A549 (cell line): Measurements from ENCODE around the gene LPAR1. TPM values are rescaled to one million over a fixed set of nuclear protein-coding genes. Genes with fewer than 3 reads are reported as not detected.

Experiments
- ATAC-seq, 2 experiments: fragments of 200-7000 bp in 1 of 2; fragments of >200 bp in 1 of 2; cut with Nextera tagmentation in 1 of 2; cut with Tn5 transposase in 1 of 2; 3 replicates each; pipeline versions ENCODE4 v1.8.0 to v1.9.1; 2018 to 2020; ENCODE audit warnings: mild to moderate bottlenecking in 1 of 2, moderate library complexity in 1 of 2
- CTCF ChIA-PET: fragments of 300-600 bp; sonication (Branson Sonifier 250); formaldehyde crosslinking; extraction: SDS; loops from one replicate; lab custom pipeline; 2021; ENCODE audit warnings: antibody characterized with exemption, inconsistent platforms; lab: Yijun Ruan, JAX
- POLR2A ChIA-PET: fragments of 350-600 bp; formaldehyde crosslinking; extraction: SDS; loops from one replicate; lab custom pipeline; 2021; ENCODE audit warnings: antibody characterized with exemption, inconsistent platforms; lab: Yijun Ruan, JAX
- DNase-seq, 2 experiments: peaks; one replicate each; pipeline versions ENCODE4 v3.0.0 to v3.0.0-alpha.2; 2011 to 2016; ENCODE audit warnings: low read depth in 1 of 2, low spot score in 1 of 2
- FAIRE-seq: peaks from 2 replicates; lab custom pipeline; 2011; peaks lifted over from hg19 to GRCh38; lab: Jason Lieb, UNC
- H3K27ac ChIP-seq, 2 experiments: fragments of >200 bp; sonication (Bioruptor Twin); formaldehyde crosslinking; 3 replicates each; pipeline ENCODE4 v1.5.1; 2016 to 2017
- H3K4me1 ChIP-seq: fragments of >200 bp; sonication (Bioruptor Twin); formaldehyde crosslinking; 3 replicates; pipeline ENCODE4 v1.6.1; 2016
- H3K4me2 ChIP-seq: fragments of >200 bp; sonication (Bioruptor Twin); formaldehyde crosslinking; 3 replicates; pipeline ENCODE4 v1.6.1; 2016
- H3K4me3 ChIP-seq: fragments of >200 bp; sonication (Bioruptor Twin); formaldehyde crosslinking; 3 replicates; pipeline ENCODE4 v1.5.1; 2016
- H3K9me3 ChIP-seq: fragments of >200 bp; sonication (Bioruptor Twin); formaldehyde crosslinking; 3 replicates; pipeline ENCODE4 v1.6.1; 2016
- BCL3 ChIP-seq: fragments of >200 bp; sonication (Bioruptor Twin); formaldehyde crosslinking; IDR thresholded peaks from 3 replicates; pipeline ENCODE4 v1.6.1; 2016
- CEBPB ChIP-seq, 2 experiments: fragments of >200 bp in 1 of 2; sonication (Bioruptor Twin) in 1 of 2; formaldehyde crosslinking in 1 of 2; IDR thresholded peaks; 2 replicates each; pipeline ENCODE4 v1.6.1; 2012 to 2016
- CHD4 ChIP-seq: fragments of 200-600 bp; sonication (generic); IDR thresholded peaks from 2 replicates; pipeline ENCODE4 v1.6.1; 2016; ENCODE audit warnings: antibody characterized with exemption, mild to moderate bottlenecking, borderline replicate concordance
- EP300 ChIP-seq, 2 experiments: fragments of >200 bp; sonication (Bioruptor Twin); formaldehyde crosslinking; IDR thresholded peaks; 2 replicates in 1 of 2; 3 replicates in 1 of 2; pipeline ENCODE4 v1.6.1; 2016 to 2017
- FOSL2 ChIP-seq, 2 experiments: fragments of 450-650 bp in 1 of 2; fragments of >200 bp in 1 of 2; sonication (Bioruptor Twin) in 1 of 2; formaldehyde crosslinking; IDR thresholded peaks; 2 replicates each; pipeline versions ENCODE4 v1.5.0 to v1.6.1; 2016 to 2020; ENCODE audit warnings: mild to moderate bottlenecking in 1 of 2, moderate library complexity in 1 of 2
- HDAC2 ChIP-seq: fragments of 200-600 bp; sonication (generic); IDR thresholded peaks from 2 replicates; pipeline ENCODE4 v1.6.1; 2016
- HOXB13 ChIP-seq: fragments of 250-450 bp; sonication (Bioruptor Pico); IDR thresholded peaks from 2 replicates; pipeline ENCODE4 v1.5.0; 2020; ENCODE audit warnings: low read depth, mild to moderate bottlenecking, moderate library complexity
- JUNB ChIP-seq: fragments of >200 bp; sonication (Bioruptor Twin); formaldehyde crosslinking; IDR thresholded peaks from 2 replicates; pipeline ENCODE4 v1.6.1; 2016
- MYC ChIP-seq: IDR thresholded peaks from 2 replicates; pipeline ENCODE4 v1.6.1; 2012; ENCODE audit warnings: mild to moderate bottlenecking, inconsistent platforms, low read length, improper control_type of control experiment, borderline replicate concordance
- NFE2L2 ChIP-seq: fragments of 150-350 bp; conservative IDR thresholded peaks from 2 replicates; pipeline ENCODE4 v1.6.1; 2014; ENCODE audit warnings: low read length
- PHF8 ChIP-seq: fragments of 200-600 bp; sonication (generic); IDR thresholded peaks from 2 replicates; pipeline ENCODE4 v1.6.1; 2016; ENCODE audit warnings: low read depth, mild to moderate bottlenecking, antibody characterized with exemption, moderate library complexity, borderline replicate concordance
- POLR2A ChIP-seq: IDR thresholded peaks from 2 replicates; pipeline ENCODE4 v1.6.1; 2012; ENCODE audit warnings: mild to moderate bottlenecking, low read length
- TFCP2L1 ChIP-seq: fragments of 250-450 bp; sonication (Bioruptor Pico); IDR thresholded peaks from 2 replicates; pipeline ENCODE4 v1.5.0; 2021; ENCODE audit warnings: mild to moderate bottlenecking
- WGBS: methylation state at CpG from one replicate; pipeline ENCODE4 v1.1.6; 2017; ENCODE audit errors: missing lambda C conversion rate; 5-methylcytosine and 5-hydroxymethylcytosine counted together
- polyA plus RNA-seq, 4 experiments: library from polyadenylated mRNA; depleted of rRNA in 3 of 4; stranded (reverse); fragments of >200 nt; fragmentation: RNase III in 1 of 4; extraction: RNeasy Plus Mini Kit Qiagen cat#74134 plus additional on column Dnase treatment in 1 of 4; gene quantifications; 2 replicates in 3 of 4; 3 replicates in 1 of 4; pipeline ENCODE4 v1.2.3, GENCODE V29; 2011 to 2017
- TF ChIP-seq, protein P1 (sequence below): fragments of 450-650 bp; IDR thresholded peaks from 2 replicates; pipeline ENCODE4 v1.6.1; 2014; ENCODE audit warnings: antibody characterized with exemption
- TF ChIP-seq, protein P2 (sequence below): IDR thresholded peaks from 2 replicates; pipeline ENCODE4 v1.6.1; 2012

The LPAR1 gene
- polyA plus RNA-seq, 2 of the 4 experiments (the other 2 are of a cell fraction), result 15.8 to 33.7 TPM

GRCh38 chr9:110979636-110980035 lies 58.6 kb downstream of the LPAR1 start:
- ChIA-PET POLR2A (no interaction called here), CTCF (no interaction called here)
- no peak for FAIRE-seq

GRCh38 chr9:110978516-110978915 lies 59.8 kb downstream of the LPAR1 start:
- ATAC-seq, result no peak
- no peak for DNase-seq
- H3K4me3 ChIP-seq, result no peak overlapping the region
- 94% methylated on average over 3 of the region's 3 CpGs for WGBS
- no peak for FAIRE-seq
- peaks cover 58% of the 10 kb centered on the region for H3K4me1 ChIP-seq
- no peaks in the 10 kb centered on the region for H3K9me3 ChIP-seq
- CTCF ChIA-PET, result interaction anchor here (1.4 kb wide), 1 partner anchor 55 kb away, joined by 3 read pairs; no protein-coding TSS in a partner anchor
- no peak overlapping the region for H3K4me2 ChIP-seq
- H3K27ac ChIP-seq, result no peak overlapping the region
- no peak for TF ChIP-seq BCL3
- POLR2A ChIA-PET, result no interaction called here

More at GRCh38 chr9:110979636-110980035, 58.6 kb downstream of the LPAR1 start:
- no peaks in the 10 kb centered on the region for H3K9me3 ChIP-seq
- no peak for ATAC-seq
- no peak for TF ChIP-seq MYC
- no peak for TF ChIP-seq PHF8
- no peak for TF ChIP-seq TFCP2L1 (CRISPR knock-in tag)
- TF ChIP-seq CHD4, result no peak
- TF ChIP-seq BCL3, result no peak
- TF ChIP-seq, protein P1, sequence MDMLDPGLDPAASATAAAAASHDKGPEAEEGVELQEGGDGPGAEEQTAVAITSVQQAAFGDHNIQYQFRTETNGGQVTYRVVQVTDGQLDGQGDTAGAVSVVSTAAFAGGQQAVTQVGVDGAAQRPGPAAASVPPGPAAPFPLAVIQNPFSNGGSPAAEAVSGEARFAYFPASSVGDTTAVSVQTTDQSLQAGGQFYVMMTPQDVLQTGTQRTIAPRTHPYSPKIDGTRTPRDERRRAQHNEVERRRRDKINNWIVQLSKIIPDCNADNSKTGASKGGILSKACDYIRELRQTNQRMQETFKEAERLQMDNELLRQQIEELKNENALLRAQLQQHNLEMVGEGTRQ, result no peak
- TF ChIP-seq, protein P2, sequence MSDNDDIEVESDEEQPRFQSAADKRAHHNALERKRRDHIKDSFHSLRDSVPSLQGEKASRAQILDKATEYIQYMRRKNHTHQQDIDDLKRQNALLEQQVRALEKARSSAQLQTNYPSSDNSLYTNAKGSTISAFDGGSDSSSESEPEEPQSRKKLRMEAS, result no peak
- TF ChIP-seq POLR2A, result no peak
- TF ChIP-seq HOXB13 (CRISPR knock-in tag), result no peak
- no peak for TF ChIP-seq NFE2L2
- H3K27ac ChIP-seq, result no peak overlapping the region; a peak in 1 of 6 replicates
- DNase-seq, result no peak
- no peak overlapping the region for H3K4me3 ChIP-seq
- H3K4me2 ChIP-seq, result peak overlapping the region; percentile 6; the same call in 1 of the 3 replicates
- peaks cover 54% of the 10 kb centered on the region for H3K4me1 ChIP-seq

GRCh38 chr9:110977259-110977709 lies 61.0 kb downstream of the LPAR1 start:
- H3K4me2 ChIP-seq, result peak overlapping the region; percentile 53
- H3K4me1 ChIP-seq, result peaks cover 58% of the 10 kb centered on the region
- ChIA-PET CTCF (interaction anchor here (1.4 kb wide), 1 partner anchor 54 kb away, joined by 3 read pairs; no protein-coding TSS in a partner anchor), POLR2A (no interaction called here)
- H3K9me3 ChIP-seq, result no peaks in the 10 kb centered on the region
- WGBS, result 21% methylated on average over 3 of the region's 3 CpGs
- ATAC-seq (peak in 1 of 2 experiments; percentile 50; a peak in 1 of 6 replicates), DNase-seq (peak; percentile 13 to 36), FAIRE-seq (no peak)
- H3K4me3 ChIP-seq, result no peak overlapping the region
- TF ChIP-seq CEBPB (IDR thresholded peaks at IDR 0.05), result no peak
- TF ChIP-seq EP300 (IDR thresholded peaks at IDR 0.05), result no peak
- no peak; the same call in 1 of the 2 replicates for TF ChIP-seq FOSL2 (IDR thresholded peaks at IDR 0.05)
- peak; percentile 71 for TF ChIP-seq FOSL2 (CRISPR knock-in tag; IDR thresholded peaks at IDR 0.05)
- 0 out of 2 replicates have a peak, but pooled peaks have one; percentile 16 for TF ChIP-seq JUNB
- TF ChIP-seq, protein P2, result 0 out of 2 replicates have a peak, but pooled peaks have one; percentile 36
- H3K27ac ChIP-seq, result peak overlapping the region; percentile 54 to 58

GRCh38 chr9:110975969-110976368 lies 62.3 kb downstream of the LPAR1 start:
- ATAC-seq, result no peak
- H3K4me2 ChIP-seq, result 0 out of 3 replicates have a peak overlapping the region, but pooled peaks have one; percentile 53
- FAIRE-seq, result no peak
- ChIA-PET CTCF (interaction anchor here (0.7 kb wide), 1 partner anchor 172 kb away, joined by 3 read pairs; no protein-coding TSS in a partner anchor), POLR2A (no interaction called here)
- H3K4me1 ChIP-seq, result peaks cover 58% of the 10 kb centered on the region
- DNase-seq, result no peak
- 80% methylated on average over 6 of the region's 6 CpGs for WGBS
- H3K9me3 ChIP-seq, result no peaks in the 10 kb centered on the region
- TF ChIP-seq CEBPB (IDR thresholded peaks at IDR 0.05) (0 out of 4 replicates have a peak, but pooled peaks of 1 of the 2 experiments have one; percentile 44), HDAC2 (no peak)
- peak overlapping the region in 1 of 2 experiments; percentile 17; a peak in 1 of 6 replicates for H3K27ac ChIP-seq
- H3K4me3 ChIP-seq, result no peak overlapping the region
